ENCODE results near the gene VASH1.
A peak's percentile ranks its signal among the peaks of the same experiment; 100 is the strongest.

VASH1 gene

GRCh38 chr14:76775695-76776427 is 14.6 kb downstream of the VASH1 start:
- Histone ChIP-seq H3K27ac (ENCODE audit: insufficient read depth in 1 of 2, low read depth in 1 of 2, low read length in 2 of 2, poor library complexity in 1 of 2, severe bottlenecking in 2 of 2) (no peak overlapping the region), H3K27me3 (replicated peaks in 2 of 5; ENCODE audit: control insufficient read depth in 4 of 5, insufficient read depth in 5 of 5, low read length in 4 of 5) (no peaks in the 10 kb centered on the region), H3K36me3 (ENCODE audit: control insufficient read depth in 4 of 4, insufficient read depth in 4 of 4, low read length in 3 of 4) (peaks cover 0 to 5% (median 3%) of the 10 kb centered on the region in 4 experiments), H3K4me1 (ENCODE audit: control extremely low read depth in 1 of 4, control insufficient read depth in 4 of 4, insufficient read depth in 4 of 4, low read length in 3 of 4) (peaks cover 4 to 57% (median 45%) of the 10 kb centered on the region in 4 experiments), H3K9me3 (ENCODE audit: control extremely low read depth in 1 of 5, control insufficient read depth in 4 of 5, insufficient read depth in 2 of 5, low read depth in 1 of 5, low read length in 4 of 5) (no peaks in the 10 kb centered on the region), H3K4me3 (ENCODE audit: control insufficient read depth in 1 of 7, extremely low read depth in 1 of 7, insufficient read depth in 4 of 7, low read depth in 2 of 7, low read length in 6 of 7) (no peak overlapping the region)
- ChIA-PET CTCF (interaction anchor here (1.4 to 16.5 kb wide), 4 partner anchors 8 to 61 kb away, joined by 4 to 520 read pairs (median 22); no protein-coding TSS in a partner anchor), POLR2A (interaction anchor here (0.8 to 1.4 kb wide), 3 partner anchors 7 to 14 kb away, joined by 3 to 8 read pairs (median 5); partner anchors contain the start of gene VASH1)
- 98% methylated on average over 52 of the region's 54 CpGs for WGBS (ENCODE audit: insufficient coverage)
- no peak for DNase-seq

GRCh38 chr14:76776428-76777251 is 15.4 kb downstream of the VASH1 start:
- no peak overlapping the region for H3K27ac ChIP-seq (ENCODE audit: insufficient read depth in 1 of 2, low read depth in 1 of 2, low read length in 2 of 2, poor library complexity in 1 of 2, severe bottlenecking in 2 of 2)
- POLR2A ChIA-PET: interaction anchor here (1.4 kb wide), 2 partner anchors 8 kb away, joined by 5 to 8 read pairs; no protein-coding TSS in a partner anchor
- no peaks in the 10 kb centered on the region for H3K9me3 ChIP-seq (ENCODE audit: control extremely low read depth in 1 of 5, control insufficient read depth in 4 of 5, insufficient read depth in 2 of 5, low read depth in 1 of 5, low read length in 4 of 5)
- no peaks in the 10 kb centered on the region for H3K27me3 ChIP-seq (replicated peaks in 2 of 5; ENCODE audit: control insufficient read depth in 4 of 5, insufficient read depth in 5 of 5, low read length in 4 of 5)
- 100% methylated on average over 3 of the region's 10 CpGs for WGBS (ENCODE audit: insufficient coverage)
- CTCF ChIA-PET: interaction anchor here (0.7 to 16.5 kb wide), 6 partner anchors 8 to 83 kb away, joined by 3 to 520 read pairs (median 12); no protein-coding TSS in a partner anchor
- peaks cover 2 to 10% (median 6%) of the 10 kb centered on the region in 4 experiments for H3K36me3 ChIP-seq (ENCODE audit: control insufficient read depth in 4 of 4, insufficient read depth in 4 of 4, low read length in 3 of 4)
- H3K4me1 ChIP-seq (ENCODE audit: control extremely low read depth in 1 of 4, control insufficient read depth in 4 of 4, insufficient read depth in 4 of 4, low read length in 3 of 4): peaks cover 4 to 55% (median 43%) of the 10 kb centered on the region in 4 experiments
- peak; percentile 30 to 56 (median 48) for DNase-seq
- H3K4me3 ChIP-seq (ENCODE audit: control insufficient read depth in 1 of 7, extremely low read depth in 1 of 7, insufficient read depth in 4 of 7, low read depth in 2 of 7, low read length in 6 of 7): no peak overlapping the region

DNA sequence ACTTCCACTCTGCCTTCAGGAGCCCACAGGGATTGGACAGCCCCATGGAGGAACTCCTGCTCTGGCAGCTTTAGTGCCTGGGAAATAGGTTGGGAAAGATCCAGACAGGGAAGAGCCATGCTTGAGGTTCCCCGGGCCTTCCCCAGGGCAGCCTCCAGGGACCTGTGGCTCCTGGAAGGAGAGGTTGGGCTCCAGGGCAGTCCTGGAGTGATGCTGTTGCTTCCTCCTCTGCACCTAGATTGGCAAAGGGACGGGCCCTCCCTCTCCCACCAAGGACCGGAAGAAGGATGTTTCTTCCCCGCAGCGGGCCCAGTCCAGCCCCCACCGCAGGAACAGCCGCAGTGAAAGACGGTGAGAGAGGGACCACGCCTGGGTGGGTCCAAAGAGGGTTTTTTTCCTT is 16.5 kb downstream of the VASH1 start:
- H3K27me3 ChIP-seq (replicated peaks in 2 of 5; ENCODE audit: control insufficient read depth in 4 of 5, insufficient read depth in 5 of 5, low read length in 4 of 5): no peaks in the 10 kb centered on the region
- H3K4me1 ChIP-seq (ENCODE audit: control extremely low read depth in 1 of 4, control insufficient read depth in 4 of 4, insufficient read depth in 4 of 4, low read length in 3 of 4): peaks cover 4 to 58% (median 46%) of the 10 kb centered on the region in 4 experiments
- ChIA-PET CTCF (interaction anchor here (0.9 to 16.5 kb wide), 7 partner anchors 9 to 131 kb away, joined by 3 to 520 read pairs (median 4); partner anchors contain the start of gene VASH1), POLR2A (no interaction called here)
- no peaks in the 10 kb centered on the region for H3K9me3 ChIP-seq (ENCODE audit: control extremely low read depth in 1 of 5, control insufficient read depth in 4 of 5, insufficient read depth in 2 of 5, low read depth in 1 of 5, low read length in 4 of 5)
- no peak for DNase-seq
- WGBS (ENCODE audit: insufficient coverage): no CpG with 5 or more reads among the region's 9 CpGs
- H3K27ac ChIP-seq (ENCODE audit: insufficient read depth in 1 of 2, low read depth in 1 of 2, low read length in 2 of 2, poor library complexity in 1 of 2, severe bottlenecking in 2 of 2): no peak overlapping the region
- H3K4me3 ChIP-seq (ENCODE audit: control insufficient read depth in 1 of 7, extremely low read depth in 1 of 7, insufficient read depth in 4 of 7, low read depth in 2 of 7, low read length in 6 of 7): no peak overlapping the region
- peaks cover 7 to 20% (median 11%) of the 10 kb centered on the region in 4 experiments for H3K36me3 ChIP-seq (ENCODE audit: control insufficient read depth in 4 of 4, insufficient read depth in 4 of 4, low read length in 3 of 4)

GRCh38 chr14:76778546-76779215 is 17.4 kb downstream of the VASH1 start:
- no peak overlapping the region for H3K4me3 ChIP-seq (ENCODE audit: control insufficient read depth in 1 of 7, extremely low read depth in 1 of 7, insufficient read depth in 4 of 7, low read depth in 2 of 7, low read length in 6 of 7)
- H3K27ac ChIP-seq (ENCODE audit: insufficient read depth in 1 of 2, low read depth in 1 of 2, low read length in 2 of 2, poor library complexity in 1 of 2, severe bottlenecking in 2 of 2): no peak overlapping the region
- peaks cover 7 to 23% (median 11%) of the 10 kb centered on the region in 4 experiments for H3K36me3 ChIP-seq (ENCODE audit: control insufficient read depth in 4 of 4, insufficient read depth in 4 of 4, low read length in 3 of 4)
- ChIA-PET POLR2A (no interaction called here), CTCF (interaction anchor here (1.0 to 16.5 kb wide), 4 partner anchors 8 to 132 kb away, joined by 3 to 520 read pairs (median 102); no protein-coding TSS in a partner anchor)
- no peaks in the 10 kb centered on the region for H3K9me3 ChIP-seq (ENCODE audit: control extremely low read depth in 1 of 5, control insufficient read depth in 4 of 5, insufficient read depth in 2 of 5, low read depth in 1 of 5, low read length in 4 of 5)
- H3K4me1 ChIP-seq (ENCODE audit: control extremely low read depth in 1 of 4, control insufficient read depth in 4 of 4, insufficient read depth in 4 of 4, low read length in 3 of 4): peaks cover 0 to 57% (median 45%) of the 10 kb centered on the region in 4 experiments
- no peak for DNase-seq
- no peaks in the 10 kb centered on the region for H3K27me3 ChIP-seq (replicated peaks in 2 of 5; ENCODE audit: control insufficient read depth in 4 of 5, insufficient read depth in 5 of 5, low read length in 4 of 5)
- WGBS (ENCODE audit: insufficient coverage): 95% methylated on average over 12 of the region's 16 CpGs

DNA sequence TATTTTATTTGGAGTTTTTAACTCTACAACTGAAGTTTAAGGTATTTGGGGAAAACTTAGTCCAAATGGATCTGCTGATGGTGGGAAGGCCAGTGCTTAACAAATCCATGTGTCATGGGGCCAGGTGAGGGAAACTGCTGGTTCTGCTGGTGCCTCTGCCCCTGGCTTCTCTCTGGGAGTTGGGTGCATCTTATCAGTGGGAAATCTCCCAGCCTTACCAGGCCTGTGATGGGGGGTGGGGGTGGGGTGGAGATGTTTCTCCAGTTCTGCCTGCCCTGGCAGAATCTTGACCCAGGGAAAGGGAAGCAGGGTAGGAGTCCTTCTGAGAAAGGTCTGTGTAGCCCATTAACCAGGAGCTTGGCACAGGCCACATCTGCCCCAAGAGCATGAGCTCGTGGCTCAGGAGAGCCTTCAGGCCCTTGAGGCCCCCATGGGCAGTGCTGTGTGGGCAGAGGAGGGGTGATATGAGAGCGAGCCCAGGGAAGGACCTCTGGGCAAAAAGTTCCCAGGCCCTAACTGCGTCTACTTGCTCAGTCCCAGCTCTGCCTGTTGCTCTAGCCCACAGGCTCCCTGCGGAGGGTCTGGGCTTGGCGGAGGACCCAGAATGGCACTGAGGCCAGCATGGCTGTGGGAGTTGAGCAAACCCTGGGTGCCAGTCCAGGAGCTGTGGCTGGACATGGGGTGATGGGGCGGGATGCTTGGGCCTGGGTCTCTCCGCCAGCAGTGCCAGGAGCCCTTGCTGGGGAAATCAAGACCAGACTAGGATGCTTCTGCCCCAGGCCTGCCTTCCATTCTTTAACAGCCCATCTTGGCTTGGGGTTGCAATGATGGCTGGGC is 18.2 kb downstream of the VASH1 start:
- CTCF ChIA-PET: interaction anchor here (1.1 to 16.5 kb wide), 5 partner anchors 11 to 133 kb away, joined by 3 to 520 read pairs (median 3); partner anchors contain the start of gene VASH1
- 97% methylated on average over 6 of the region's 7 CpGs for WGBS (ENCODE audit: insufficient coverage)
- POLR2A ChIA-PET: no interaction called here
- Histone ChIP-seq H3K4me3 (ENCODE audit: control insufficient read depth in 1 of 7, extremely low read depth in 1 of 7, insufficient read depth in 4 of 7, low read depth in 2 of 7, low read length in 6 of 7) (no peak overlapping the region), H3K9me3 (ENCODE audit: control extremely low read depth in 1 of 5, control insufficient read depth in 4 of 5, insufficient read depth in 2 of 5, low read depth in 1 of 5, low read length in 4 of 5) (no peaks in the 10 kb centered on the region), H3K27me3 (replicated peaks in 2 of 5; ENCODE audit: control insufficient read depth in 4 of 5, insufficient read depth in 5 of 5, low read length in 4 of 5) (no peaks in the 10 kb centered on the region), H3K36me3 (ENCODE audit: control insufficient read depth in 4 of 4, insufficient read depth in 4 of 4, low read length in 3 of 4) (peaks cover 7 to 23% (median 13%) of the 10 kb centered on the region in 4 experiments), H3K4me1 (ENCODE audit: control extremely low read depth in 1 of 4, control insufficient read depth in 4 of 4, insufficient read depth in 4 of 4, low read length in 3 of 4) (peaks cover 0 to 57% (median 39%) of the 10 kb centered on the region in 4 experiments), H3K27ac (ENCODE audit: insufficient read depth in 1 of 2, low read depth in 1 of 2, low read length in 2 of 2, poor library complexity in 1 of 2, severe bottlenecking in 2 of 2) (no peak overlapping the region)
- no peak for DNase-seq

DNA sequence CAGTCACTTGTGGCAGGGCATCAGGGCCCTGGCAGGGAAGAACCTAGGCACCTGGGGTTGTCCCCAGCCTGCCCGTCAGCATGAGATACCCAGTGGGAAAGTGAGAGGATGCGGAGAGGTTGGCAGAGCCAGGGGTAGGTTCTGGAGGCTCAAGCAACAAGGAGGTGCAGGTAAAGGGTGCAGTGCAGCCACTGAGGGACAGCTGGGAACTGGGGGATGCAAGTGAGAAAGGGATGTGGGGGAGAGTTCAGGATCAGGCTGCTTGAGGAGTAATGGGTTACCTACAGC is 18.7 kb downstream of the VASH1 start:
- CTCF ChIA-PET: interaction anchor here (1.1 to 16.5 kb wide), 5 partner anchors 11 to 65 kb away, joined by 3 to 520 read pairs (median 3); partner anchors contain the start of genes ANGEL1 and VASH1

More for the DNA sequence above, 18.7 kb downstream of the VASH1 start:
- Histone ChIP-seq H3K4me3 (ENCODE audit: control insufficient read depth in 1 of 7, extremely low read depth in 1 of 7, insufficient read depth in 4 of 7, low read depth in 2 of 7, low read length in 6 of 7) (no peak overlapping the region), H3K4me1 (ENCODE audit: control extremely low read depth in 1 of 4, control insufficient read depth in 4 of 4, insufficient read depth in 4 of 4, low read length in 3 of 4) (peaks cover 0 to 52% (median 37%) of the 10 kb centered on the region in 4 experiments), H3K9me3 (ENCODE audit: control extremely low read depth in 1 of 5, control insufficient read depth in 4 of 5, insufficient read depth in 2 of 5, low read depth in 1 of 5, low read length in 4 of 5) (no peaks in the 10 kb centered on the region), H3K27ac (ENCODE audit: insufficient read depth in 1 of 2, low read depth in 1 of 2, low read length in 2 of 2, poor library complexity in 1 of 2, severe bottlenecking in 2 of 2) (no peak overlapping the region), H3K36me3 (ENCODE audit: control insufficient read depth in 4 of 4, insufficient read depth in 4 of 4, low read length in 3 of 4) (peaks cover 7 to 23% (median 13%) of the 10 kb centered on the region in 4 experiments), H3K27me3 (replicated peaks in 2 of 5; ENCODE audit: control insufficient read depth in 4 of 5, insufficient read depth in 5 of 5, low read length in 4 of 5) (no peaks in the 10 kb centered on the region)
- WGBS (ENCODE audit: insufficient coverage): 100% methylated on average over 2 of the region's 2 CpGs
- POLR2A ChIA-PET: no interaction called here
- no peak for DNase-seq

All from common myeloid progenitor, CD34-positive (primary cell).